Body of pancreas (tissue), 4 donors: ENCODE results near the gene RPS26. TPM values are rescaled to one million over a fixed set of nuclear protein-coding genes. Genes with fewer than 3 reads are reported as not detected.

Experiments
- ATAC-seq: fragments of 150-250 bp; one replicate; pipeline ENCODE4 v1.9.1; 2016
- DNase-seq, 4 donors: peaks; one replicate each; pipeline ENCODE4 v3.0.0-alpha.2; 2019
- H3K27ac ChIP-seq, 4 donors: fragments of 200-600 bp; sonication (generic); 1 replicate in 3 of 4; 2 replicates in 1 of 4; pipeline versions ENCODE4 v1.5.1 to v1.6.1; 2016 to 2019; ENCODE audit warnings: mild to moderate bottlenecking in 1 of 4, mixed read lengths in 1 of 4, moderate library complexity in 1 of 4
- H3K27me3 ChIP-seq, 2 donors: fragments of 200-600 bp; sonication (generic); one replicate each; pipeline ENCODE4 v1.6.0; 2016; ENCODE audit warnings: mild to moderate bottlenecking in 1 of 2
- H3K36me3 ChIP-seq, 2 donors: fragments of 200-600 bp; sonication (generic); replicated peaks in 1 of 2; 2 replicates each; pipeline ENCODE4 v1.5.1; 2016; ENCODE audit warnings: low read depth in 2 of 2; ENCODE audit not compliant: insufficient read depth in 1 of 2
- H3K4me1 ChIP-seq: fragments of 200-600 bp; sonication (generic); one replicate; pipeline ENCODE4 v1.6.0; 2016
- H3K4me3 ChIP-seq, 2 donors: fragments of 200-600 bp; sonication (generic); 1 replicate in 1 of 2; 2 replicates in 1 of 2; pipeline ENCODE4 v1.5.1; 2016 to 2019
- H3K9me3 ChIP-seq, 3 donors: fragments of 200-600 bp; sonication (generic); 1 replicate in 2 of 3; 2 replicates in 1 of 3; pipeline ENCODE4 v1.5.1; 2016
- CTCF ChIP-seq, 7 experiments: fragments of 450-650 bp in 4 of 7; fragments of 200-600 bp in 3 of 7; sonication (generic) in 3 of 7; IDR thresholded peaks; one replicate each; pipeline ENCODE4 v1.5.1; 2016 to 2019; ENCODE audit warnings: antibody characterized with exemption in 7 of 7
- POLR2A ChIP-seq, 3 donors: fragments of 450-650 bp; IDR thresholded peaks; one replicate each; pipeline ENCODE4 v1.6.1; 2016; ENCODE audit warnings: antibody characterized with exemption in 3 of 3, mild to moderate bottlenecking in 2 of 3
- WGBS, 2 donors: methylation state at CpG; one replicate each; pipeline ENCODE4 v1.1.5; 2017; 5-methylcytosine and 5-hydroxymethylcytosine counted together
- intact Hi-C: fragments of 100-400 bp; cut with DNase I; formaldehyde crosslinking; loops from one replicate; pipeline ENCODE4 v1.15.1; 2023
- total RNA-seq, 2 donors: library from RNA; depleted of rRNA; stranded (reverse); fragments of >200 nt; gene quantifications; one replicate each; pipeline ENCODE4 v1.1.0, GENCODE V29; 2016

RPS26 gene
- total RNA-seq, 2 donors from 2014 or later = 215 to 405 TPM

GRCh38 chr12:56004211-56004610 lies 37.5 kb upstream of the RPS26 start:
- peaks cover 18% of the 10 kb centered on the region for H3K4me1 ChIP-seq
- H3K36me3 ChIP-seq = peaks cover 0 to 2% of the 10 kb centered on the region in 2 donors
- 92% methylated on average over 7 of the region's 10 CpGs; no CpG with 5 or more reads in 1 of the 2 donors for WGBS, 2 donors
- no peak overlapping the region for H3K27ac ChIP-seq
- H3K27me3 ChIP-seq = no peaks in the 10 kb centered on the region
- DNase-seq (no peak), ATAC-seq (no peak)
- no peaks in the 10 kb centered on the region for H3K9me3 ChIP-seq
- no peak overlapping the region for H3K4me3 ChIP-seq
- intact Hi-C loops = no loop called here
- TF ChIP-seq CTCF (IDR thresholded peaks at IDR 0.05) (no peak), POLR2A (IDR thresholded peaks at IDR 0.05) (no peak)

- ATAC-seq = peak; percentile 76
- Histone ChIP-seq H3K27me3 (no peaks in the 10 kb centered on the region), H3K9me3 (no peaks in the 10 kb centered on the region), H3K4me3 (peak overlapping the region; percentile 92 to 99), H3K4me1 (peaks cover 7% of the 10 kb centered on the region), H3K27ac (peak overlapping the region; percentile 84 to 93 (median 88)), H3K36me3 (peaks cover 0 to 2% of the 10 kb centered on the region in 2 donors)
- 1 to 2% methylated on average over 19 to 42 of the region's 44 CpGs for WGBS, 2 donors
- DNase-seq = peak; percentile 61 to 83 (median 70)
- intact Hi-C loops = no loop called here
- peak in 1 of 3 donors; percentile 13 for TF ChIP-seq POLR2A (IDR thresholded peaks at IDR 0.05)
- no peak for TF ChIP-seq CTCF (IDR thresholded peaks at IDR 0.05)
These were observed 33.9 kb upstream of the RPS26 start for GRCh38 chr12:56007564-56008559.

GRCh38 chr12:56010111-56010570 lies 31.6 kb upstream of the RPS26 start:
- 46 to 60% methylated on average over 2 of the region's 2 CpGs for WGBS, 2 donors
- no peaks in the 10 kb centered on the region for H3K9me3 ChIP-seq
- DNase-seq (no peak), ATAC-seq (no peak)
- no peak overlapping the region for H3K27ac ChIP-seq
- H3K4me3 ChIP-seq = no peak overlapping the region
- H3K4me1 ChIP-seq = peaks cover 7% of the 10 kb centered on the region
- H3K27me3 ChIP-seq = no peaks in the 10 kb centered on the region
- intact Hi-C loops = no loop called here
- no peak for TF ChIP-seq POLR2A (IDR thresholded peaks at IDR 0.05)
- TF ChIP-seq CTCF (IDR thresholded peaks at IDR 0.05) = no peak
- H3K36me3 ChIP-seq = no peaks in the 10 kb centered on the region

- intact Hi-C loops = no loop called here
- 92 to 93% methylated on average over 2 of the region's 2 CpGs for WGBS, 2 donors
- no peak for ATAC-seq
- TF ChIP-seq CTCF (IDR thresholded peaks at IDR 0.05) (no peak), POLR2A (IDR thresholded peaks at IDR 0.05) (no peak)
- no peaks in the 10 kb centered on the region for H3K36me3 ChIP-seq
- no peaks in the 10 kb centered on the region for H3K27me3 ChIP-seq
- no peaks in the 10 kb centered on the region for H3K9me3 ChIP-seq
- H3K27ac ChIP-seq = no peak overlapping the region
- no peak overlapping the region for H3K4me3 ChIP-seq
- H3K4me1 ChIP-seq = peaks cover 7% of the 10 kb centered on the region
- no peak for DNase-seq
These were observed 30.1 kb upstream of the RPS26 start for GRCh38 chr12:56011509-56012090.
